HG03135 (cell line): ENCODE data around the gene GBE1.

Experiments used
- ATAC-seq: cut with Tn5 transposase; IDR thresholded peaks from one replicate; pipeline ENCODE4 v1.9.1; 2021; ENCODE audit warnings: mild to moderate bottlenecking, moderate library complexity; ENCODE audit not compliant: unreplicated experiment

Gene GBE1

DNA sequence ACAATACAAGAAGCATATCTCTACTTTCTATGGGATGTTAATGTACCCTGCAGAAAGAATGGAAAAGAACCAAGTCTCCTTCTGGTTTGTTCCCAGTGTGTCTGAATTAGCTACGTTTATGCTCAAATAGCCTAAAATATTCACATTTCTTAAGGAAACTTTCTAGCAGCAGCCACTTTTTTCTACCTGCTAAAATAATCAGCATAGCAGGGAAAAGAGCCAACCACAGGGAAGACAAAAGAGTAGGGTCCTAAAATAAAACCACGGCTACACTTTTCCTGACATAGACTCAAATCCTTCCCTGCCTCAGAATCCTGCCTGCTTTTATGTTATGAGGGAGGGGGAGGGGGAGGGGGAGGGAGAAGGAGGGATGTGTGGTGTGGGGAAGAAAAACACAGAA is 136.7 kb downstream of the GBE1 start:
- ATAC-seq: no peak

DNA sequence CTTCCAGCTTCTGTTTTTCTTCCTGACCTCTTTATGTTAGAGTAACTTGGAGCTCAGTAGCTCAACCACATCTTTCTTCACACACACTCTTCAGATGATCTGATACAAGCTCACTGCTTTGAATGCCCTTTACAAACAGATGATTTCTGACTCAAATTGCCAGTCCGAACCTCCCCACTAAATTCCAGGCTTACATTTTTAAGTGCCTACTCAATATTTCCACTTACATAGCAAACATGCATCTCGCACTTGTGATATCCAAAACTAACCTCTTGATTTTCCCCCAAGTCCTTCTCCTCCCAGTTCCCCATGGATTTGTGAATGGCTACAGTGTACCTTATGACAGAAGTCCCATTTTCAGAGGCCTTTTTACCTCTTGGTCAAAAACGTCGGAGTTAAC is 139.1 kb downstream of the GBE1 start:
- no peak for ATAC-seq

DNA sequence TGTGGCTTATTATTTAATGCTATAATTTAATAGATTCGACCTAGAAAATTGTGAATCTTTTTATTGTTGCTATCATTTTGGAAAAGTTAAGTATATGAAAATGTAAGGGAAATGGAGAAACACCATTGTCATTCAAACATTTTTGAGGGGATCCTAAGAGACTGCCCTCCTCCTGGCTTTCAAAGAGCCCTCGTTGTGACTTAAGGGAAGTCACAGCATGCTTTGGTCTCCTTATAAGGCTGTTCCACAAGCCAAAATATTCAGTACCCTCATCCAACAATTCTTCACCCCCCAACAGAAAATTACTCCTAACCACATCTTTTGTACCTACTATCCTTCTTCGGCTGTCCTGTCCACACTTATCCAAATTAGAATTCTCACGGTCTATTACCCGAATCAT is 140.2 kb downstream of the GBE1 start:
- ATAC-seq: no peak

DNA sequence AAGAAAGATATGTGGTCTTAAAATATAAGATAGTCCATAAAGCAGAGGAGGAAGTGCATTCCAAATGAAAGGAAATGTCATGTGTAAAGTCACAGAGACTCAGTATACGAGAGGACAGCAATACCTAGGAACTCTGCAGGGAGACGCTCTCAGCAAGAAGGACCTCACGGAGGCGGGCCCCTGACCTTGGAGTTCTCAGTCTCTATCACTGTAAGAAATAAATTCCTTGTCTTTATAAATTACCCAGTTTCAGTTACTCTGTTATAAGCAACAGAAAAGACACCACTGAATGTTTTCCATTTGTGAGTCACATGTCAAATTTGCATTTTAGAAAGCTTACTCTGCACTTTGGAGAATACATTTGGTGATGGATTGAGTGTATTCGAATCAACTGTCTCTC is 140.6 kb downstream of the GBE1 start:
- no peak for ATAC-seq

DNA sequence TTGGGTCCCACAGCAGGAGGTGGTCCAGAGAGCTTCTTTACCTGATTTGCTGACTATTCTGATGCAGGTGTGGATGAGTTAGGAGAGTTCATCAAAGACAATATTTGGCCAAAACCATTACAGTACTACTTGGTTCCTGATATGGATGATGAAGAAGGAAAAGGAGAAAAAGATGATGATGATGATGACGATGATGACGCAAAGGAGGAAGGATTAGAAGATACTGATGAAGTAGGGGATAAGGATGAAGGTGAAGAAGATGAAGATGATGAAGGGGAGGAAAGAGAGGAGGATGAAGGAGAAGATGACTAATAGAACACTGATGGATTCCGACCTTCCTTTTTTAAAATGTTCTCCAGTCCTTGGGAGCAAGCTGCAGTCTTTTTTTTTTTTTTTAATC is 148.7 kb downstream of the GBE1 start:
- no peak for ATAC-seq

DNA sequence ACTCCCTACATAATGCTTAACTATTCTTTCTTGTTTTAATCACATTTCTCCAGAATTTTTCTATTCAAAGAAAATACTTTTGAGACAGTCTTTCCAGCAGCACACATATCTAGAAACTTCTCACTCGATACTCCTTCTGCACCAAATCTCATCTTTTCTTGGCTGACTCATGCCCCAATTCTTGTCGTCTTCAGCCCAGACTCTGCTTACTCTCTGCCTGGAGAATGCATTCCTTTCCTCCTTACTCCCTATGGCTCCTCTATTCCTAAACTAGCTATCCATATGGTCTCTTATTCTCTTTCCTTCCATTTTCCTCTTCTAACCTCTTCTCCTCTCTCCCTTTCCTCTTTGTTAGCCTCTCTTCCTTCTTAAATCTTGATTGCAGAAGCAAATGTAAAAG is 158.7 kb downstream of the GBE1 start:
- no peak for ATAC-seq

DNA sequence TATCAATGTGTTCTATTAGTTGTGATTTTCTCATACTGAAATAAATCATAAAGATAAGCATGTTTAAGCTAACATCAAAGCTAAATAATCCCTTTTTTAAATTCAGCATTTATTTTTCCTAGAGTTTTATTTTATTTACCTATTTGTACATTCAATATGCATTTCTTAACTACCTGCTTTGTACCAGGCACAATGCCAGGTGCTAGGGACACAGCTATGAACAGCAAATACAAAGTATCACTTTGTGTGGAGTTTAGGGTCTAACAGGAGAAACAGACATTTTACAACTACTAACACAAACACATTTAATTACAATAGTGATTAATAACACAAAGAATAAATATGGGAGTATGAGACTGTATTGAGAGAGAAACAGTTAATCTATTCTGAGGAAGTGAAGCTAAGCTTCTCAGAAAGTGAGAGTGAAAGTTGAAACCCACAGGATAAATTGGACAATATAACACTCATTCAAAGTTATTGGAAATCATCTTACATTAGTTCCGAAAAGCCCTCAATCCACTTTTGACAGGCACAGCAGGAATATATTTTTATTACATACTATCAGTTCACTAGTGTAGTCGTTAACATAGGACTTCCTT is 159.6 kb downstream of the GBE1 start:
- no peak for ATAC-seq

- no peak for ATAC-seq
Observed at GRCh38 chr3:81592101-81592500, 169.3 kb downstream of the GBE1 start.

GRCh38 chr3:81585937-81586336 is 175.5 kb downstream of the GBE1 start:
- no peak for ATAC-seq

- ATAC-seq: no peak
Observed at GRCh38 chr3:81585056-81585455, 176.4 kb downstream of the GBE1 start.

GRCh38 chr3:81581966-81582599 is 179.4 kb downstream of the GBE1 start:
- no peak for ATAC-seq

GRCh38 chr3:81580355-81580754 is 181.1 kb downstream of the GBE1 start:
- ATAC-seq: no peak

DNA sequence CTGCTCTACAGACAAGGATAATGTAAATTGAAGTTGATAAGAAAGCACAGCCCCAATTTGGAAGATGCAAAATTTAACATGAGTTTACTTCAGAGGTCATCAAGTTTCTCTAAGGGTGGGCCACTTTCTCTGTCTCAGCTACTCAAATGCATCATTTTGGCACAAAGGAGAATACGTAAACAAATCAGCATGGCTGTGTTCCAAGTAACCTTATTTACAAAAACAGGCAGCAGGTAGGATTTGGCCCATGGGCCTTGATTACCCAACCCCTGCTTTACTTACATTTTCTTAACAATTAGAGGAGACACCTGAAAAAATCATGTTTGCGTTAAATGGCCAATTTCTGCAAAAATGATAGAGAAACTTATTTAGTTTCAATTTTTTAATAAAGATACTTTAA is 181.7 kb downstream of the GBE1 start:
- no peak for ATAC-seq

GRCh38 chr3:81572201-81572756 is 189.2 kb downstream of the GBE1 start:
- no peak for ATAC-seq

DNA sequence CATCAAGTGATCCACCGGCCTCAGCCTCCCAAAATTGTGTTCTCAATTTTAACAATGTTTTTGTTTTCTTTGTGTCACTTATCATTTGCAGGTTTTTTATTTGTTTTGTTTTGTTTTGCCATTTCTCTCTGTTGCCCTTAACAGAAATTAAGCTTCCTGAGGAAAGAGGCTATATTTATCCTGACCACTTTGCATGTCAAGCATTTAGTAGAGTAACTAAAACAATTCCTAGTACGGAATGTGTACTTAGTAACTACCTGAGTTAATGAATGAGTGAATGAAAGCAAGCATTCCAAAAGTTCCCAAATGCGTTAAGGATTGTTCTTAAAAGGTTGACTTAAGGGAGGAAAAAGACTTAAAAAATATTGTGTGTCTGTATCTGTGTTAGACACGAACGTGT is 193.1 kb downstream of the GBE1 start:
- no peak for ATAC-seq

GRCh38 chr3:81565041-81565440 is 196.4 kb downstream of the GBE1 start:
- ATAC-seq: no peak

DNA sequence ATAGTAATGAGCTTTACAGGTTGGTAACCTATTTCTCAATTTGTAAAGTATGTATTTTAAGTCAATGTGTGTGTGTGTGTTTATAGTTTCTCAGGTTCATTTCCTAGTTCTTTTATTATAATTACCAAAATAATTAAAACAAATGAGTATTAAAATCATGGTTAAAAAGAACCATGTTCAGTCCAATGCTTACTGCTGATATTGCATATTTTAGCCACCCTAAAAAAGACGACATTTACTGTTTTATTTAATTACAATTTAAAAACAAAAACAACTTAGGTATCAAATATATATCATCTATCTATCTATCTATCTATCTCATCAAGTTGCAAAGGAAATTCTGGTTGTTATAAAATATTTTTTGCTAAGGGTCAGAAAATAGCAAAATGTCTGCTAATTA is 203.3 kb downstream of the GBE1 start:
- no peak for ATAC-seq

- ATAC-seq: no peak
Observed at GRCh38 chr3:81554801-81555200, 206.6 kb downstream of the GBE1 start.

- ATAC-seq: peak; percentile 69
Observed at GRCh38 chr3:81554388-81554787, 207.1 kb downstream of the GBE1 start.

GRCh38 chr3:81550415-81550814 is 211.0 kb downstream of the GBE1 start:
- no peak for ATAC-seq

DNA sequence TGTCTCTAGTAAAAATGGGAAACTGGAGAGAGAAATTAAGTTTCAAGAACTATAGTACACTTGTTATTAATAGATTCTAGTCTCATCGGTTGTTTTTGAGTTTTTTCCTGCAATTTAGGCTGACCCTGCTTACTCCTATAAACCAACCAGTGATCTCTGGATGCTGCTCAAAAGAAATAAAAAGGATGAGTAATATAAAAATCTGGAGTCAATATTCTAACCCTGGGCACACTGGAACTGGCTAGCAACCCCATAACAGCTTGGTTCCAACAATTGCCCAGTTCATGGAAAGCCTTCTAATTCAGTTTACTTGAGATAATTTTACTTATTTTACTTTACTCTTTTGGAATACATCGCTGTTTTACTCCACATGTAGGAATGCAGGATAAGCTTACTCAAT is 211.6 kb downstream of the GBE1 start:
- ATAC-seq: no peak

- ATAC-seq: no peak
Observed at GRCh38 chr3:81549388-81549787, 212.1 kb downstream of the GBE1 start.

DNA sequence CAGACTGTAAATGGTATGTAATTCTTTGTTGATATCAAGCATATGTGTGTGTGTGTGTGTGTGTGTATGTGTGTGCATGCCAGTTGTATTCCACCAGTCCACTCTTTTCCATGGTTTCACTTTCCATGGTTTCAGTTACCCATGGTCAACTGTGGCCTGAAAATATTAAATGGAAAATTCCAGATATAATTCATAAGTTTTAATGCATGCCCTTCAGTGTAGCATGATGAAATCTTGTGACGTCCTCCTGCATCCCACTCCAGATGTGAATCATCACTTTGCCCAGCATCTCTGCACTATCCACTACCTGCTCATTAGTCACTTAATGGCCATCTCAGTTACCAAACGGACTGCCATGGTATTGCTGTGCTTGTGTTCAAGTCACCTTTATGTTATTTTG is 215.9 kb downstream of the GBE1 start:
- ATAC-seq: no peak
